CD4-positive, alpha-beta memory T cell (primary cell): ENCODE data around the gene PPP1CC. TPM values are rescaled to one million over a fixed set of nuclear protein-coding genes. Genes with fewer than 3 reads are reported as not detected.
A peak's percentile ranks its signal among the peaks of the same experiment; 100 is the strongest.

Source experiments
- CTCF ChIA-PET: fragments of 350-600 bp; sonication (Branson Sonifier 250); formaldehyde crosslinking; loops from one replicate; lab custom pipeline; 2021; ENCODE audit warnings: inconsistent platforms; ENCODE audit not compliant: partially characterized antibody; lab: Charles Lee
- POLR2A ChIA-PET: fragments of 350-600 bp; sonication (Branson Sonifier 250); formaldehyde crosslinking; loops from one replicate; lab custom pipeline; 2021; ENCODE audit not compliant: partially characterized antibody; lab: Charles Lee
- DNase-seq, 5 donors: peaks; one replicate each; pipeline versions ENCODE4 v3.0.0 to v3.0.0-alpha.2; 2020 to 2022; ENCODE audit warnings: mixed read lengths in 1 of 5
- H3K27ac ChIP-seq: one replicate; pipeline ENCODE4 v1.7.0; 2013; ENCODE audit warnings: low read depth, low read length
- H3K27me3 ChIP-seq: 2 replicates; pipeline ENCODE4 v1.7.0; 2013; ENCODE audit warnings: mild to moderate bottlenecking, low read length, moderate library complexity; ENCODE audit not compliant: insufficient read depth
- H3K36me3 ChIP-seq: 2 replicates; pipeline ENCODE4 v1.7.0; 2013; ENCODE audit warnings: mild to moderate bottlenecking, low read length, moderate library complexity; ENCODE audit not compliant: insufficient read depth
- H3K4me1 ChIP-seq: 2 replicates; pipeline ENCODE4 v1.7.0; 2013; ENCODE audit warnings: mild to moderate bottlenecking, low read length, moderate library complexity; ENCODE audit not compliant: insufficient read depth
- H3K4me3 ChIP-seq, 2 donors: one replicate each; pipeline ENCODE4 v1.7.0; 2013; ENCODE audit warnings: low read length in 2 of 2, mild to moderate bottlenecking in 1 of 2
- H3K9me3 ChIP-seq, 2 donors: one replicate each; pipeline ENCODE4 v1.7.0; 2013; ENCODE audit warnings: low read length in 2 of 2, control low read depth in 1 of 2; ENCODE audit not compliant: control insufficient read depth in 1 of 2
- H3K27ac Mint-ChIP-seq, 7 donors: one replicate each; pipeline ENCODE4 v1.8.0; 2020 to 2021; ENCODE audit warnings: mixed read lengths in 7 of 7, mild to moderate bottlenecking in 6 of 7, inconsistent platforms in 3 of 7, moderate library complexity in 3 of 7
- H3K27me3 Mint-ChIP-seq, 2 donors: one replicate each; pipeline ENCODE4 v1.8.0; 2020 to 2021; ENCODE audit warnings: mixed read lengths in 2 of 2
- H3K36me3 Mint-ChIP-seq, 2 donors: one replicate each; pipeline ENCODE4 v1.8.0; 2020 to 2021; ENCODE audit warnings: mixed read lengths in 2 of 2, inconsistent platforms in 1 of 2, mild to moderate bottlenecking in 1 of 2
- H3K4me1 Mint-ChIP-seq, 4 donors: one replicate each; pipeline ENCODE4 v1.8.0; 2020 to 2021; ENCODE audit warnings: mixed read lengths in 4 of 4, mild to moderate bottlenecking in 1 of 4
- H3K4me3 Mint-ChIP-seq, 8 donors: one replicate each; pipeline ENCODE4 v1.8.0; 2020 to 2021; ENCODE audit warnings: mixed read lengths in 8 of 8, mild to moderate bottlenecking in 7 of 8, moderate library complexity in 6 of 8, inconsistent platforms in 3 of 8
- H3K9me3 Mint-ChIP-seq, 8 donors: one replicate each; pipeline ENCODE4 v1.8.0; 2020 to 2021; ENCODE audit warnings: mixed read lengths in 8 of 8, mild to moderate bottlenecking in 5 of 8, inconsistent platforms in 3 of 8, moderate library complexity in 1 of 8
- intact Hi-C: fragments of 100-400 bp; cut with micrococcal nuclease; formaldehyde crosslinking; loops from one replicate; pipeline ENCODE4 v1.15.1; 2023
- polyA plus RNA-seq, 2 donors: library from polyadenylated mRNA; unstranded; fragments of 300-500 nt; fragmentation: Illumina TruSeq; gene quantifications; one replicate each; pipeline ENCODE4 v1.2.3, GENCODE V29; 2021
- total RNA-seq, 2 experiments: library from RNA; stranded (reverse); gene quantifications; one replicate each; pipeline ENCODE4 v1.2.3, GENCODE V29; 2021

PPP1CC gene
- total and polyA plus RNA-seq, 4 experiments from 2014 or later = 140 to 216 (median 157) TPM

DNA sequence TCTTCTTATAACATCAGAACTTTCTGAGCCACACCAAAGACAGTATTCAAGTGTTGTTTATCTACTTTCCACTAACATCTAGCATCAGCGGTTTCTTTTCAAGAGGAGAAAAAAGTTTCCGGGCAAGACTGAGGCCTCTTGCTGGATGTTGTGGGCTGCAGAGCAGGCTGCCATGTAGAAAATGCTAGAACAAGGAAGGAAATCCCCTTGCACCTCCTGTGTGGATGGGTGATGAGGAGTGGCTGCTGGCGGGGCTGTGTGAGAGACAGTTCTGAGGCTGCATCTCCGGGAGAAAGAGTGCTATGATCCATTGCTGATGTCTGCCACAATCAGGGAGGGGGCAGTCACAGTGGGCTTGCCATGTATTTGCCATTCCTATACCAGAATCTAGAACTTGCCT is 37.8 kb upstream of the PPP1CC start:
- H3K27ac ChIP-seq = no peak overlapping the region
- ChIA-PET CTCF (no interaction called here), POLR2A (no interaction called here)

DNA sequence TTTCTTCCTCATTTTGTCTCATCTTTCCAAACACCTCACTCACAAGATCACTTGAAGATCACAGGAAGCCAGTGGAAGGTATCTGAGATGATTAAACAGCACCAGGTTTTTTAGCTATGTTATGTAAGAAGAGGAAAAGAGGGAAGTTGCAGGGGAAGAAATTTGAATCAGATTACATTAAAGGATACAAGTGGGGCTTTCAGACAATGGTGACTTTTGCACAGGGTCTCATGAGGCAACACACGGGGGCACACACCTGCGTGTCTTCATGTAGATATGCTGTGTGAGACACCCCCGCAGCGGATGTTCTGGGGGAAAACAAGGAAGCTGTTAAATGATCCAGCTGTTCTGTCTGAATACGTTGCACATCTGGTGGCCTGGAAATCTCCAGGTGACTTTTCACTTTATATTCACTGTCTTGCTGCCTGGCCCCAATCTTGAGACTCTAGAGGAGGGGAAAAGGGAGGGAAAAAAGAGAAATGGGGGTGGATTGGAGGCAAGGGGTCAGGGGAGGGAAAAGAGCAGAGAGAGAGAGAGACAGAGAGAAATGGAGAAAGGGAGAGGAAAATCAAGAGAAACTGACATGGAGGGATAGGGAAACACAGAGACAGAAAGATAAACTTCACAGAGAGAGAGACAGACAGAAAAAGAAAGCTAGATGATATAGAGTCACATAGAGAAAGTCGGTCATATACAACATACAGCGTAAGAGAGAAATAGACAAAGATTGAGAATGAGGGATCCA is 36.3 kb upstream of the PPP1CC start:
- POLR2A ChIA-PET = interaction anchor here (0.9 kb wide), 2 partner anchors 38 kb away, joined by 4 to 5 read pairs; no protein-coding TSS in a partner anchor
- Mint-ChIP-seq H3K27ac (peak overlapping the region; percentile 83 to 94 (median 85)), H3K9me3 (no peaks in the 10 kb centered on the region), H3K4me3 (peak overlapping the region; percentile 18 to 88 (median 58)), H3K27me3 (no peaks in the 10 kb centered on the region), H3K4me1 (peaks cover 36 to 59% (median 43%) of the 10 kb centered on the region in 4 donors), H3K36me3 (no peaks in the 10 kb centered on the region)
- H3K27ac ChIP-seq = peak overlapping the region; percentile 9
- H3K4me3 ChIP-seq = no peak overlapping the region
- CTCF ChIA-PET = interaction anchor here (1.6 kb wide), 1 partner anchor 31 kb away, joined by 5 read pairs; no protein-coding TSS in a partner anchor
- H3K27me3 ChIP-seq = no peaks in the 10 kb centered on the region
- no peaks in the 10 kb centered on the region for H3K36me3 ChIP-seq
- no peak for DNase-seq
- H3K9me3 ChIP-seq = no peaks in the 10 kb centered on the region
- peaks cover 52% of the 10 kb centered on the region for H3K4me1 ChIP-seq
- intact Hi-C loops = no loop called here

More for the DNA sequence above, 37.8 kb upstream of the PPP1CC start:
- Histone ChIP-seq H3K36me3 (no peaks in the 10 kb centered on the region), H3K9me3 (no peaks in the 10 kb centered on the region), H3K4me1 (peaks cover 52% of the 10 kb centered on the region), H3K4me3 (no peak overlapping the region), H3K27me3 (no peaks in the 10 kb centered on the region)
- peak; percentile 52 to 74 (median 54) for DNase-seq
- peak overlapping the region; percentile 85 to 97 (median 90) for H3K27ac Mint-ChIP-seq
- H3K36me3 Mint-ChIP-seq = no peaks in the 10 kb centered on the region
- no peaks in the 10 kb centered on the region for H3K9me3 Mint-ChIP-seq
- intact Hi-C loops = loop anchor here (2.0 kb wide), 1 partner anchor 42 kb away; no protein-coding TSS in a partner anchor
- H3K27me3 Mint-ChIP-seq = no peaks in the 10 kb centered on the region
- H3K4me3 Mint-ChIP-seq = peak overlapping the region; percentile 39 to 76 (median 63)
- H3K4me1 Mint-ChIP-seq = peaks cover 33 to 59% (median 42%) of the 10 kb centered on the region in 4 donors

DNA sequence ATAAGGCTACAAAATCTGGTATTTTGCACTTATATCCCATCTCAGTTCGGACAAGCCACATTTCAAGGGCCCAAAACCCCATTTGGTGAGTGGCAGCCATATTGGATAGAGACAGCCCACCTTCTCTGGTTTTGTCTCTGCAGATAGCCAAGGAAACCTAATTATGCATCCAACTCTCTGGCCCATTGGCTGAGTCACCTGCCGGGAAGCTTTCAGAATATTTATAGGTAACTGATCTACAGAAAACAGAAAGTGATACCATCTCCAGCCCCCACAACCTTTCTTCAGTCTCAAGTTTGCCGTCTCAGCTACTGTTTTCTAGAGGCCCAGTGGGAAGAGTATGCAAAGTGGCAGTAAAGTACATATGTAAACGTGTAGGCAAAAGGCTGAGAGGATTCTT is 33.7 kb upstream of the PPP1CC start:
- Mint-ChIP-seq H3K27ac (peak overlapping the region; percentile 6 to 63 (median 49)), H3K36me3 (no peaks in the 10 kb centered on the region), H3K4me3 (peak overlapping the region in 6 of 8 donors; percentile 22 to 70 (median 36)), H3K4me1 (peaks cover 38 to 69% (median 52%) of the 10 kb centered on the region in 4 donors), H3K9me3 (peaks cover 0 to 1% (median 0%) of the 10 kb centered on the region in 8 donors), H3K27me3 (no peaks in the 10 kb centered on the region)
- no peak overlapping the region for H3K4me3 ChIP-seq
- intact Hi-C loops = no loop called here
- ChIA-PET CTCF (interaction anchor here (0.7 to 1.4 kb wide), 4 partner anchors 8 to 40 kb away, joined by 3 to 6 read pairs (median 3); no protein-coding TSS in a partner anchor), POLR2A (interaction anchor here (0.7 to 1.1 kb wide), 2 partner anchors 35 to 1305 kb away, joined by 3 to 5 read pairs; no protein-coding TSS in a partner anchor)
- H3K4me1 ChIP-seq = peaks cover 63% of the 10 kb centered on the region
- no peaks in the 10 kb centered on the region for H3K27me3 ChIP-seq
- H3K9me3 ChIP-seq = no peaks in the 10 kb centered on the region
- H3K36me3 ChIP-seq = no peaks in the 10 kb centered on the region
- no peak overlapping the region for H3K27ac ChIP-seq
- peak in 1 of 5 donors; percentile 18 for DNase-seq

- Histone ChIP-seq H3K27ac (no peak overlapping the region), H3K4me3 (no peak overlapping the region)
Observed at GRCh38 chr12:110775997-110776396, 33.3 kb upstream of the PPP1CC start.

GRCh38 chr12:110774824-110775223 is 32.1 kb upstream of the PPP1CC start:
- H3K27me3 Mint-ChIP-seq = no peaks in the 10 kb centered on the region
- Histone ChIP-seq H3K9me3 (no peaks in the 10 kb centered on the region), H3K27ac (no peak overlapping the region), H3K4me1 (peaks cover 48% of the 10 kb centered on the region), H3K4me3 (no peak overlapping the region), H3K27me3 (no peaks in the 10 kb centered on the region), H3K36me3 (no peaks in the 10 kb centered on the region)
- CTCF ChIA-PET = interaction anchor here (0.7 kb wide), 1 partner anchor 19 kb away, joined by 4 read pairs; no protein-coding TSS in a partner anchor
- no peaks in the 10 kb centered on the region for H3K36me3 Mint-ChIP-seq
- H3K27ac Mint-ChIP-seq = no peak overlapping the region
- H3K9me3 Mint-ChIP-seq = peaks cover 0 to 1% (median 0%) of the 10 kb centered on the region in 8 donors
- DNase-seq = no peak
- H3K4me3 Mint-ChIP-seq = peak overlapping the region in 1 of 8 donors; percentile 9
- peaks cover 31 to 60% (median 44%) of the 10 kb centered on the region in 4 donors for H3K4me1 Mint-ChIP-seq
- POLR2A ChIA-PET = interaction anchor here (0.6 kb wide), 1 partner anchor 607 kb away, joined by 3 read pairs; no protein-coding TSS in a partner anchor
- intact Hi-C loops = no loop called here

More at GRCh38 chr12:110775997-110776396, 33.3 kb upstream of the PPP1CC start:
- ChIA-PET POLR2A (interaction anchor here (0.7 to 1.1 kb wide), 2 partner anchors 35 to 1305 kb away, joined by 3 to 5 read pairs; no protein-coding TSS in a partner anchor), CTCF (interaction anchor here (0.7 to 1.4 kb wide), 4 partner anchors 8 to 41 kb away, joined by 3 to 6 read pairs (median 3); no protein-coding TSS in a partner anchor)
- H3K4me1 Mint-ChIP-seq = peaks cover 38 to 70% (median 53%) of the 10 kb centered on the region in 4 donors
- H3K36me3 Mint-ChIP-seq = no peaks in the 10 kb centered on the region
- H3K27me3 Mint-ChIP-seq = no peaks in the 10 kb centered on the region
- peak overlapping the region in 4 of 8 donors; percentile 7 to 66 (median 26) for H3K4me3 Mint-ChIP-seq
- peaks cover 0 to 1% (median 0%) of the 10 kb centered on the region in 8 donors for H3K9me3 Mint-ChIP-seq
- no peak for DNase-seq
- H3K27ac Mint-ChIP-seq = peak overlapping the region in 6 of 7 donors; percentile 18 to 80 (median 59)
- H3K4me1 ChIP-seq = peaks cover 60% of the 10 kb centered on the region
- no peaks in the 10 kb centered on the region for H3K9me3 ChIP-seq
- H3K36me3 ChIP-seq = no peaks in the 10 kb centered on the region
- no peaks in the 10 kb centered on the region for H3K27me3 ChIP-seq
- intact Hi-C loops = no loop called here

DNA sequence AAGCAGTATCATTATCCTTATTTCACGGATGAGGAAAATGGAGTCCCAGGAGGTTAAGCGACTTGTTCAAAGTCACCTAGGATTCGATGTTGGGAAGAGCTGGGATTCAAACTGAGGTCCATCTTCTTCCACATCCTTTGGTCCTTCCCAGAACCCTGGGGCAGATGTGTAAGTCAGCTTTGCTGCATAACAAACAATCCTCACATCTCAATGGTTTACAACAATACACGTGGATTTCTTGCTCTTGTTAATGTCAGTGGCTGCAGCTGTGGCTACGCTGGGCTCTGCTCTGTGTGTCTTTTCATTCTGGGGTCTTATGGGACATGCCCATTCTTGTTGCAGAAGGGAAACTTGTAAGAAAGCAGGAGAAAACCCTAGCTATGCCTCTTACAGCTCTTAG is 26.3 kb upstream of the PPP1CC start:
- H3K4me3 ChIP-seq = no peak overlapping the region
- no peaks in the 10 kb centered on the region for H3K27me3 ChIP-seq
- Mint-ChIP-seq H3K27me3 (no peaks in the 10 kb centered on the region), H3K4me1 (peaks cover 9 to 23% (median 14%) of the 10 kb centered on the region in 4 donors), H3K9me3 (peaks cover 0 to 1% (median 0%) of the 10 kb centered on the region in 8 donors), H3K4me3 (no peak overlapping the region), H3K27ac (peak overlapping the region in 1 of 7 donors; percentile 8), H3K36me3 (no peaks in the 10 kb centered on the region)
- ChIA-PET CTCF (interaction anchor here (1.2 to 1.4 kb wide), 2 partner anchors 9 to 64 kb away, joined by 3 to 6 read pairs; no protein-coding TSS in a partner anchor), POLR2A (interaction anchor here (0.9 kb wide), 1 partner anchor 26 kb away, joined by 3 read pairs; no protein-coding TSS in a partner anchor)
- H3K27ac ChIP-seq = no peak overlapping the region
- DNase-seq = no peak
- H3K9me3 ChIP-seq = no peaks in the 10 kb centered on the region
- H3K4me1 ChIP-seq = peaks cover 15% of the 10 kb centered on the region
- H3K36me3 ChIP-seq = no peaks in the 10 kb centered on the region
- intact Hi-C loops = no loop called here
